Measurements from ENCODE around the gene CCDC186.

GRCh38 chr10:114077815-114078219 is 96.2 kb downstream of the CCDC186 start:
- no peak for TF ChIP-seq EZH2phosphoT487 (IDR thresholded peaks at IDR 0.05; ENCODE audit: low read length)
- TF ChIP-seq, protein P1, sequence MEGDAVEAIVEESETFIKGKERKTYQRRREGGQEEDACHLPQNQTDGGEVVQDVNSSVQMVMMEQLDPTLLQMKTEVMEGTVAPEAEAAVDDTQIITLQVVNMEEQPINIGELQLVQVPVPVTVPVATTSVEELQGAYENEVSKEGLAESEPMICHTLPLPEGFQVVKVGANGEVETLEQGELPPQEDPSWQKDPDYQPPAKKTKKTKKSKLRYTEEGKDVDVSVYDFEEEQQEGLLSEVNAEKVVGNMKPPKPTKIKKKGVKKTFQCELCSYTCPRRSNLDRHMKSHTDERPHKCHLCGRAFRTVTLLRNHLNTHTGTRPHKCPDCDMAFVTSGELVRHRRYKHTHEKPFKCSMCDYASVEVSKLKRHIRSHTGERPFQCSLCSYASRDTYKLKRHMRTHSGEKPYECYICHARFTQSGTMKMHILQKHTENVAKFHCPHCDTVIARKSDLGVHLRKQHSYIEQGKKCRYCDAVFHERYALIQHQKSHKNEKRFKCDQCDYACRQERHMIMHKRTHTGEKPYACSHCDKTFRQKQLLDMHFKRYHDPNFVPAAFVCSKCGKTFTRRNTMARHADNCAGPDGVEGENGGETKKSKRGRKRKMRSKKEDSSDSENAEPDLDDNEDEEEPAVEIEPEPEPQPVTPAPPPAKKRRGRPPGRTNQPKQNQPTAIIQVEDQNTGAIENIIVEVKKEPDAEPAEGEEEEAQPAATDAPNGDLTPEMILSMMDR (IDR thresholded peaks at IDR 0.05; ENCODE audit: low read length): no peak

Data from MM.1S (cell line).